ENCODE measurements around the gene CHAF1A.

GRCh38 chr19:4357095-4357797 is 45.2 kb upstream of the CHAF1A start:
- no peak for TF ChIP-seq CTCF (IDR thresholded peaks at IDR 0.05; ENCODE audit: insufficient read depth, low read length, poor library complexity, severe bottlenecking)
- no peak for TF ChIP-seq EZH2phosphoT487 (conservative IDR thresholded peaks at IDR 0.05; ENCODE audit: low read length)
